Neural cell (in vitro differentiated cells): ENCODE results near the gene ZNF771.

ENCODE experiments used
- EP300 ChIP-seq: fragments of 450-650 bp; conservative IDR thresholded peaks from 2 replicates; pipeline ENCODE4 v1.6.1; 2014; ENCODE audit warnings: antibody characterized with exemption, mild to moderate bottlenecking, moderate library complexity; ENCODE audit not compliant: poor library complexity, severe bottlenecking
- POLR2AphosphoS5 ChIP-seq: IDR thresholded peaks from 2 replicates; pipeline ENCODE4 v1.6.1; 2012
- TF ChIP-seq, protein P1 (sequence below): fragments of 450-650 bp; IDR thresholded peaks from 2 replicates; pipeline ENCODE4 v1.5.1; 2014; ENCODE audit warnings: antibody characterized with exemption, mild to moderate bottlenecking, moderate library complexity; ENCODE audit not compliant: poor library complexity, severe bottlenecking

DNA sequence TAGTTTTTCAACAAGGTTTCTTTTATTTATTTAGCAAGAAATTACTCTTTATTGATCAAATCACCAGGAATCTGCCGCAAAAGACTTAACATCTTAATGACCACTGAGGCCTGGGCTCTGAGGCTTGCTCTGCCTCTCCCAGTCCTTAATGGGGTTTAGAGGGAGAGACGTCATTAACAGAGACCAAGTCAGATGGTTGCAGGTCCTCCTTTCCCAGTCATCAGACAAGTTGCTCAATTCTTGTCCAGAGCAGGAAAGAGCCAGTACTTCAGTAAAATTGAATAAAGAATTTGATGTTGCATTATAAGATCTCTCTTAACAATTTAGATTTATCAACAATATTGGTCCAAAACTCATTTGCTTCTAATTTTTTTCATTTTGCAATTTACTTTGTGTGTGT lies 36.2 kb downstream of the ZNF771 start:
- TF ChIP-seq, protein P1, sequence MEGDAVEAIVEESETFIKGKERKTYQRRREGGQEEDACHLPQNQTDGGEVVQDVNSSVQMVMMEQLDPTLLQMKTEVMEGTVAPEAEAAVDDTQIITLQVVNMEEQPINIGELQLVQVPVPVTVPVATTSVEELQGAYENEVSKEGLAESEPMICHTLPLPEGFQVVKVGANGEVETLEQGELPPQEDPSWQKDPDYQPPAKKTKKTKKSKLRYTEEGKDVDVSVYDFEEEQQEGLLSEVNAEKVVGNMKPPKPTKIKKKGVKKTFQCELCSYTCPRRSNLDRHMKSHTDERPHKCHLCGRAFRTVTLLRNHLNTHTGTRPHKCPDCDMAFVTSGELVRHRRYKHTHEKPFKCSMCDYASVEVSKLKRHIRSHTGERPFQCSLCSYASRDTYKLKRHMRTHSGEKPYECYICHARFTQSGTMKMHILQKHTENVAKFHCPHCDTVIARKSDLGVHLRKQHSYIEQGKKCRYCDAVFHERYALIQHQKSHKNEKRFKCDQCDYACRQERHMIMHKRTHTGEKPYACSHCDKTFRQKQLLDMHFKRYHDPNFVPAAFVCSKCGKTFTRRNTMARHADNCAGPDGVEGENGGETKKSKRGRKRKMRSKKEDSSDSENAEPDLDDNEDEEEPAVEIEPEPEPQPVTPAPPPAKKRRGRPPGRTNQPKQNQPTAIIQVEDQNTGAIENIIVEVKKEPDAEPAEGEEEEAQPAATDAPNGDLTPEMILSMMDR: no peak
- TF ChIP-seq POLR2AphosphoS5: no peak
- TF ChIP-seq EP300: no peak
